GM19455 (cell line): Measurements from ENCODE around the gene DDX54.
"Not testable (repeated sequence)": the region's sequence is repeated elsewhere in the genome, so short reads cannot be mapped to it uniquely, and the experiment has no call there.

Experiments
- ATAC-seq: cut with Tn5 transposase; IDR thresholded peaks from one replicate; pipeline ENCODE4 v1.9.1; 2021; ENCODE audit not compliant: unreplicated experiment

DDX54 gene

GRCh38 chr12:113221181-113221996 lies 36.1 kb upstream of the DDX54 start, which contains the start of gene TPCN1:
TPCN1 (plus strand) TSS chr12:113221464; CDS start chr12:113226853, 5,389 bp downstream.
- peak; percentile 89 for ATAC-seq

- peak; percentile 8 for ATAC-seq
These were observed 35.4 kb upstream of the DDX54 start for GRCh38 chr12:113220593-113221180.

GRCh38 chr12:113216027-113216426 lies 30.7 kb upstream of the DDX54 start:
- no peak for ATAC-seq

GRCh38 chr12:113214895-113215400 lies 29.7 kb upstream of the DDX54 start:
- ATAC-seq: no peak

GRCh38 chr12:113211160-113211559 lies 25.9 kb upstream of the DDX54 start:
- no peak for ATAC-seq

- ATAC-seq: peak; percentile 79
These were observed 23.0 kb upstream of the DDX54 start for GRCh38 chr12:113208041-113208934.

- ATAC-seq: no peak
These were observed 22.3 kb upstream of the DDX54 start for GRCh38 chr12:113207613-113208040.

GRCh38 chr12:113206802-113207201 lies 21.5 kb upstream of the DDX54 start:
- not testable (repeated sequence) for ATAC-seq

- ATAC-seq: no peak
These were observed 19.5 kb upstream of the DDX54 start for GRCh38 chr12:113204804-113205203.

GRCh38 chr12:113203852-113204760 lies 18.8 kb upstream of the DDX54 start:
- no peak for ATAC-seq

- ATAC-seq: no peak
These were observed 17.2 kb upstream of the DDX54 start for GRCh38 chr12:113202300-113203075.

GRCh38 chr12:113201187-113202177 lies 16.2 kb upstream of the DDX54 start:
- no peak for ATAC-seq

- ATAC-seq: no peak
These were observed 14.9 kb upstream of the DDX54 start for GRCh38 chr12:113200021-113200797.

- ATAC-seq: no peak
These were observed 13.0 kb upstream of the DDX54 start for GRCh38 chr12:113198296-113198695.

GRCh38 chr12:113197518-113198077 lies 12.3 kb upstream of the DDX54 start:
- no peak for ATAC-seq

- ATAC-seq: peak; percentile 66
These were observed 11.7 kb upstream of the DDX54 start for GRCh38 chr12:113196990-113197389.

- ATAC-seq: no peak
These were observed 11.3 kb upstream of the DDX54 start for GRCh38 chr12:113196582-113196981.
